Endothelial cell of umbilical vein (primary cell): ENCODE measurements around the gene DCUN1D1.

Experiments
- EZH2 ChIP-seq: IDR thresholded peaks from 2 replicates; pipeline ENCODE4 v1.6.1; 2012; ENCODE audit warnings: borderline replicate concordance, low read depth, mild to moderate bottlenecking, moderate library complexity, low read length, inconsistent platforms; ENCODE audit not compliant: severe bottlenecking
- FOS ChIP-seq: IDR thresholded peaks from 2 replicates; pipeline ENCODE4 v1.6.1; 2011; ENCODE audit warnings: mild to moderate bottlenecking, low read length, moderate library complexity, borderline replicate concordance; ENCODE audit not compliant: insufficient read depth
- GATA2 ChIP-seq: IDR thresholded peaks from 2 replicates; pipeline ENCODE4 v1.7.0; 2011; ENCODE audit warnings: low read depth, mild to moderate bottlenecking, moderate library complexity, mixed read lengths, low read length; ENCODE audit not compliant: insufficient read length, insufficient read depth
- MYC ChIP-seq: IDR thresholded peaks from one replicate; pipeline ENCODE4 v1.6.1; 2011; ENCODE audit warnings: mild to moderate bottlenecking, low read depth, low read length
- POLR2A ChIP-seq: IDR thresholded peaks from 2 replicates; pipeline ENCODE4 v1.6.1; 2012; ENCODE audit warnings: low read depth, mild to moderate bottlenecking, control low read depth, low read length
- POLR2AphosphoS5 ChIP-seq: IDR thresholded peaks from 2 replicates; pipeline ENCODE4 v1.6.1; 2012; ENCODE audit warnings: low read depth, mild to moderate bottlenecking, control low read depth, low read length, moderate library complexity; ENCODE audit not compliant: insufficient read depth
- TF ChIP-seq, protein P1 (sequence below), 2 donors: IDR thresholded peaks; 1 replicate in 1 of 2; 2 replicates in 1 of 2; pipeline ENCODE4 v1.5.1; 2011; ENCODE audit warnings: low read length in 2 of 2, mild to moderate bottlenecking in 2 of 2, moderate library complexity in 2 of 2, control low read depth in 1 of 2, inconsistent platforms in 1 of 2, low read depth in 1 of 2; ENCODE audit not compliant: insufficient read depth in 1 of 2; ENCODE audit errors: extremely low read depth in 1 of 2

DNA sequence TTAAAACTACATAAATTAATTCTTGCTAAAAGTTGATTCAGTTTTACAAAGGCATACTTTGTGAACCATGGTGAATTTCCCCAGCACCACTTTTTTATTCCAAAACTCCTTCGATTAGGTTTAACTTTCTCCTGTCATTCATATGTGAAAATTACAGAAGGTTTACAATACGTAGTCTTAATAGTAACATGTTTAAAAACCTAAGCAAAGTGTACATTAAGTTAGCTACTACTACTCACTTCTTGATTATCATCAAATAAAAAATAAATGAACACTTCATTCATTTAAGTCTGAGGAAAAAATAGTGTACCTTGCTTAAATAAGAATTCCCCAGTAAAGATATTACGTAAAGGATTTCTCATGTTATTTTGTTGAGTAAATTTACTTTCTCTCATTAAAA lies 38.6 kb downstream of the DCUN1D1 start:
- TF ChIP-seq MYC (no peak), GATA2 (no peak), EZH2 (no peak), FOS (no peak), POLR2AphosphoS5 (no peak), POLR2A (no peak)
- TF ChIP-seq, protein P1, sequence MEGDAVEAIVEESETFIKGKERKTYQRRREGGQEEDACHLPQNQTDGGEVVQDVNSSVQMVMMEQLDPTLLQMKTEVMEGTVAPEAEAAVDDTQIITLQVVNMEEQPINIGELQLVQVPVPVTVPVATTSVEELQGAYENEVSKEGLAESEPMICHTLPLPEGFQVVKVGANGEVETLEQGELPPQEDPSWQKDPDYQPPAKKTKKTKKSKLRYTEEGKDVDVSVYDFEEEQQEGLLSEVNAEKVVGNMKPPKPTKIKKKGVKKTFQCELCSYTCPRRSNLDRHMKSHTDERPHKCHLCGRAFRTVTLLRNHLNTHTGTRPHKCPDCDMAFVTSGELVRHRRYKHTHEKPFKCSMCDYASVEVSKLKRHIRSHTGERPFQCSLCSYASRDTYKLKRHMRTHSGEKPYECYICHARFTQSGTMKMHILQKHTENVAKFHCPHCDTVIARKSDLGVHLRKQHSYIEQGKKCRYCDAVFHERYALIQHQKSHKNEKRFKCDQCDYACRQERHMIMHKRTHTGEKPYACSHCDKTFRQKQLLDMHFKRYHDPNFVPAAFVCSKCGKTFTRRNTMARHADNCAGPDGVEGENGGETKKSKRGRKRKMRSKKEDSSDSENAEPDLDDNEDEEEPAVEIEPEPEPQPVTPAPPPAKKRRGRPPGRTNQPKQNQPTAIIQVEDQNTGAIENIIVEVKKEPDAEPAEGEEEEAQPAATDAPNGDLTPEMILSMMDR (IDR thresholded peaks at IDR 0.05; ENCODE audit: extremely low read depth in 1 of 2, insufficient read depth in 1 of 2, low read depth in 1 of 2, low read length in 2 of 2), result no peak
